ENCODE results near the gene FREM1.

FREM1 gene

DNA sequence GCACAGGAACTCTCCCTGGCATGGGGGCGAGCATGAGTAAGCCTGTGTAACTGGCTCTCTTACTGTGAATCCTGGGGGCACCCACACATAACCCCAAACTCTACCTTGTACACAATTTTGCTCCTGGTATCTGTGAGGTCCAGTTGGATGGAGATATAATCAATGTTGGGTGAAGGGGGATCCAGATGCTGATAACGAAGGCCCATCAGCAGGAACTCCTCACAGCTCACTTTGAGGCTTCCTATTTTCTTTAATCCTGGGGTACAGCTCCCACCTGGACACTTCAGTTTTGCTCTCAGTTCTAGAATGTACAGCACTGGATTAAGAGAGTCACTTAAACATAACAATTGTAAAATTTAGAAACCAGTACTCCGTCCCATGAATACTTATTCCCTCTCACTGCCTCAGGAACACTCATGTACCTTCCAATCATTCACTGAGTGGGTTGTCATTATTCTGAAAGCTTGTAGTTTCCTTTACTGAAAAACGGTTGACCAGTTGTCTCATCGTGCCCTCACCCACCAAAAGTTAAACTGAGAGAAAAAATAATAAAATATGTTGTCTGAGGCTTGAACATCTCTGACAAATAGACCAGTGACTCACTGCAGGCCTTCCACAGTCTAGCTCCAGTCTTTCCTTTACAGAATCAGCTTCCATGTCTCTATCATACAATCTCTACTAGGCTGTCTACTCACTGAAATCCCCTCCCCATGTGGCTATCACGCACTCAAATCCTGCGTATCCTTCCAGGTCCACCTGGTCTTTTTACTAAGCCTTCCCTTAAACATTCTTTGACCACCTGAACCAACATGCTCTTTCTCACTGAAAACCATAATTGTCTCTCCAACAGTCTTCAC, 52.6 kb downstream of the FREM1 start:
- H3K9ac ChIP-seq (ENCODE audit: low read length): no peak overlapping the region
- H3K4me1 ChIP-seq (ENCODE audit: control insufficient read depth, insufficient read depth, low read length): no peaks in the 10 kb centered on the region
- no peaks in the 10 kb centered on the region for H3K36me3 ChIP-seq (ENCODE audit: control insufficient read depth, insufficient read depth, low read length)
- H3K27me3 ChIP-seq (ENCODE audit: control insufficient read depth, insufficient read depth, low read length): no peaks in the 10 kb centered on the region
- H3K9me3 ChIP-seq (ENCODE audit: control insufficient read depth, low read length): no peaks in the 10 kb centered on the region
- no peak overlapping the region for H3K4me3 ChIP-seq (ENCODE audit: low read length)

DNA sequence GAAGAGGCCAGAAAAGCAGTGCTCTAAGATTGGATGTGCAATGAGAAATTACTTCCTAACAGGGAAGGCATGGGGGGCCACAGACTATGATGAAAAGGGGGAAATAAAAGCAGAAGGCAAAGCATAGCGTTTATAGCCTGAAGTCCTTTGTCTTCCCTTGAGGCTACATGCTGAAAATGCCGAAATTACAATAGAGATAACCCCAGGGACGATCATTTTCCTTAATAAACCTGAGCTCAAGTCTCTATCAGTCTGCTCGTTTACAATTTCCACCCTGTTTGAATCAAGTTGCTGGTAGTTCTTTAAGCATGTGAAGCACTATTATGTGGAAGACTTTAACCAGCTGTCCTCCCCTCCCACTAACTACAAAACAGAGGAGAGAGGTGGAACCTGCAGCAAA, 60.4 kb downstream of the FREM1 start:
- no peaks in the 10 kb centered on the region for H3K4me1 ChIP-seq (ENCODE audit: control insufficient read depth, insufficient read depth, low read length)
- H3K4me3 ChIP-seq (ENCODE audit: low read length): no peak overlapping the region
- no peaks in the 10 kb centered on the region for H3K36me3 ChIP-seq (ENCODE audit: control insufficient read depth, insufficient read depth, low read length)

GRCh38 chr9:14849296-14849695, 60.9 kb downstream of the FREM1 start:
- no peaks in the 10 kb centered on the region for H3K4me1 ChIP-seq (ENCODE audit: control insufficient read depth, insufficient read depth, low read length)
- no peak overlapping the region for H3K4me3 ChIP-seq (ENCODE audit: low read length)
- H3K9me3 ChIP-seq (ENCODE audit: control insufficient read depth, low read length): no peaks in the 10 kb centered on the region
- H3K27me3 ChIP-seq (ENCODE audit: control insufficient read depth, insufficient read depth, low read length): no peaks in the 10 kb centered on the region
- H3K36me3 ChIP-seq (ENCODE audit: control insufficient read depth, insufficient read depth, low read length): no peaks in the 10 kb centered on the region
- H3K9ac ChIP-seq (ENCODE audit: low read length): no peak overlapping the region

More for the DNA sequence above, 60.4 kb downstream of the FREM1 start:
- no peak overlapping the region for H3K9ac ChIP-seq (ENCODE audit: low read length)
- no peaks in the 10 kb centered on the region for H3K27me3 ChIP-seq (ENCODE audit: control insufficient read depth, insufficient read depth, low read length)
- no peaks in the 10 kb centered on the region for H3K9me3 ChIP-seq (ENCODE audit: control insufficient read depth, low read length)

DNA sequence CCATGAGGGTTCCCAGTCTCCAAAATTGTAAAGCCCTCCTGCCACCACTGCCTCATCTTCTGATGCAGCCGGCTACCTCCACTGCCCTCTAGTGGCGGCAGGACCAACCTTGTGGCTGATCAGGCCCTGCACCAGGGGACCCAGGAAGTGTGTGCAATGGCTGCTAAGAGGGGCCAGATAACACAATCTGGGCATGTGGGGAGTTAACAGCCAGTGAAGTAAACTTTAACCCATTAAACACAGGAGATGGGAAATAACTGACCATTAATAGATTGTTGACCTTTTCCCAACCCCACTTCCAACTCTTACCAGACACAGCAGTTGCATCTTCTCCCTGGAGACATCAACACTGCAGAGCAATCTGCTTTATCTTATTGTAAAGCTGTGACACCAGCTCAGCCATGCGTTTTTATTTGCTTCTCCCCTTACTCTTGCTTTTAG, 63.3 kb downstream of the FREM1 start:
- Histone ChIP-seq H3K27me3 (ENCODE audit: control insufficient read depth, insufficient read depth, low read length) (no peaks in the 10 kb centered on the region), H3K4me3 (ENCODE audit: low read length) (no peak overlapping the region), H3K4me1 (ENCODE audit: control insufficient read depth, insufficient read depth, low read length) (no peaks in the 10 kb centered on the region), H3K36me3 (ENCODE audit: control insufficient read depth, insufficient read depth, low read length) (no peaks in the 10 kb centered on the region), H3K9me3 (ENCODE audit: control insufficient read depth, low read length) (no peaks in the 10 kb centered on the region), H3K9ac (ENCODE audit: low read length) (no peak overlapping the region)

DNA sequence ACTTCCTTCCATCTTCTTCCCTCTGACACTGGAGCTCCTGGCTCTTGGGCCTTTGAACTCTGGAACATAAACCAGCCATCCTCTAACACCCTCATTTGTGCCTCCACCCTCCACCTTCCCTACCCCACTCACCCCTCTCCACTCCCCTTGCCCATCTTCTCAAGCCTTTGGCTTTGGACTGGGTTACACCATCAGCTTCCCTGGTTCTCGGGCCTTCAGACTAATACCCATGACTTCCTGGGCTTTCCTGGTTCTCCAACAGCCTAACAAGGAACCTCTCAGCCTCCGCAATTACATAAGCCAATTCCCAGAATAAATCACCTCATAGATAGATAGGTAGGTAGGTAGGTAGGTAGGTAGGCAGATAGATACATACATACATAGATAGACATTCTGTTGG, 67.1 kb downstream of the FREM1 start:
- H3K4me1 ChIP-seq (ENCODE audit: control insufficient read depth, insufficient read depth, low read length): no peaks in the 10 kb centered on the region
- H3K4me3 ChIP-seq (ENCODE audit: low read length): no peak overlapping the region
- H3K9ac ChIP-seq (ENCODE audit: low read length): no peak overlapping the region
- no peaks in the 10 kb centered on the region for H3K36me3 ChIP-seq (ENCODE audit: control insufficient read depth, insufficient read depth, low read length)
- no peaks in the 10 kb centered on the region for H3K9me3 ChIP-seq (ENCODE audit: control insufficient read depth, low read length)
- H3K27me3 ChIP-seq (ENCODE audit: control insufficient read depth, insufficient read depth, low read length): no peaks in the 10 kb centered on the region

DNA sequence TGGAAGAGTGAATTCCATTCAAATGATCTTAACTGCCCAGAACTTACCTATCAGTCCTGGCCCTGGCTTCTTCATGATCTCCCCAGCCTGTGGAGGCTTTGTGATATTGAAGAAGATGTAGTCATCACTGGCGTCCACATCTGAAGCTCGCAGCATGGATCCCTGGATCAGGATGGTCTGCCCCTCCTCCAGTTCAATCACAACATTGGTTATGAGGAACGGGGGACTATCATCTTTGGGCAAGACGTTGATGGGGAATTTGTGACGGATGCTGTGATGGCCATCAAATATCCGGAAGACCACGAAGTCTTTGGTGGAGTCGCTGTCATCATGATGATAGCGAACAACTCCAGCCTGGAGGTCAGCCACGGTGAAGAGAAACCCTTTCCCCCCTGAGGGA, 68.0 kb downstream of the FREM1 start:
- H3K9ac ChIP-seq (ENCODE audit: low read length): no peak overlapping the region
- H3K27me3 ChIP-seq (ENCODE audit: control insufficient read depth, insufficient read depth, low read length): no peaks in the 10 kb centered on the region
- H3K4me1 ChIP-seq (ENCODE audit: control insufficient read depth, insufficient read depth, low read length): no peaks in the 10 kb centered on the region
- no peak overlapping the region for H3K4me3 ChIP-seq (ENCODE audit: low read length)
- H3K36me3 ChIP-seq (ENCODE audit: control insufficient read depth, insufficient read depth, low read length): no peaks in the 10 kb centered on the region
- no peaks in the 10 kb centered on the region for H3K9me3 ChIP-seq (ENCODE audit: control insufficient read depth, low read length)

GRCh38 chr9:14838701-14839100, 71.5 kb downstream of the FREM1 start:
- Histone ChIP-seq H3K9me3 (ENCODE audit: control insufficient read depth, low read length) (no peaks in the 10 kb centered on the region), H3K4me1 (ENCODE audit: control insufficient read depth, insufficient read depth, low read length) (no peaks in the 10 kb centered on the region), H3K4me3 (ENCODE audit: low read length) (no peak overlapping the region), H3K27me3 (ENCODE audit: control insufficient read depth, insufficient read depth, low read length) (no peaks in the 10 kb centered on the region), H3K9ac (ENCODE audit: low read length) (no peak overlapping the region), H3K36me3 (ENCODE audit: control insufficient read depth, insufficient read depth, low read length) (no peaks in the 10 kb centered on the region)

DNA sequence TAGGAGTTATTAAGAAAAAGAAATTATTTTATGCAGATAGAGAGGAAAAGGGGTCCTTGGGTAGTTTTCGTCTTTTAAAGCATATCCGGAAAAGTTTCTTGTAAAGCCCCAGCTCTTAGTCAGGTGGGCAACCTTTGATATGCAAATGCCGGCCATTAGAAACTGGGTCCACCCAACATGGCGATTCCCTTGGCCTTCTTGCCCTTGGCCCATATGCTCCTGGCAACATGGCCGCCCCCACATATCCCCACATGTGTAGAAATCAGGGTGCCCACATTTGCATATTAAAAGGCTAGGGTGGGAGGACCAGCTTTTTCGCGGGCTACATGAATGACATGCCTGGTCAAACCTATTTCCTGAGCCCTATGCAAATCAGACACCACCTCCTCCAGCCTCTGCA, 73.3 kb downstream of the FREM1 start:
- no peaks in the 10 kb centered on the region for H3K27me3 ChIP-seq (ENCODE audit: control insufficient read depth, insufficient read depth, low read length)
- no peaks in the 10 kb centered on the region for H3K36me3 ChIP-seq (ENCODE audit: control insufficient read depth, insufficient read depth, low read length)

GRCh38 chr9:14831661-14832060, 78.6 kb downstream of the FREM1 start:
- Histone ChIP-seq H3K4me3 (ENCODE audit: low read length) (no peak overlapping the region), H3K27me3 (ENCODE audit: control insufficient read depth, insufficient read depth, low read length) (no peaks in the 10 kb centered on the region), H3K9me3 (ENCODE audit: control insufficient read depth, low read length) (no peaks in the 10 kb centered on the region), H3K4me1 (ENCODE audit: control insufficient read depth, insufficient read depth, low read length) (no peaks in the 10 kb centered on the region), H3K36me3 (ENCODE audit: control insufficient read depth, insufficient read depth, low read length) (no peaks in the 10 kb centered on the region), H3K9ac (ENCODE audit: low read length) (no peak overlapping the region)

More for the DNA sequence above, 73.3 kb downstream of the FREM1 start:
- no peak overlapping the region for H3K4me3 ChIP-seq (ENCODE audit: low read length)
- no peaks in the 10 kb centered on the region for H3K9me3 ChIP-seq (ENCODE audit: control insufficient read depth, low read length)
- no peaks in the 10 kb centered on the region for H3K4me1 ChIP-seq (ENCODE audit: control insufficient read depth, insufficient read depth, low read length)
- H3K9ac ChIP-seq (ENCODE audit: low read length): no peak overlapping the region

DNA sequence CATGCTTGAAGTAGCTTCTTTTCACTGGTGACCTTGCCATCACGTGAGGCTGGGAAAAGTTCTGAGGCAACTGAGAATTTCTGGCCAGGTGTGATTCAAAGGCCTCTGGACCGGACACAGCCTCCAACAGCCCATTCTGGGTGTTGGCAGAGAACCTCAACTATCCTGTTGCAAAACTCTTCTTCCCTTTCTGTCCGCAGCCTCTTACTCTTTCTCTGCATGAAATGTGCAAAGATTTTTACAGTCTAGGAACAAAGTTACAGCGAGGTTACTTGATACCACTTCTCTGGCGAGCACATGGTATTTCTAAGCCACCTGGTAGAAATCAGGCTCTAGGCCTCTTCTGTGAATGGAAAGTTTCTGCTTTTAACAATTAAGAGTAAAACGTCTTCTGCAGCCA, 79.2 kb downstream of the FREM1 start:
- H3K4me3 ChIP-seq (ENCODE audit: low read length): no peak overlapping the region
- no peak overlapping the region for H3K9ac ChIP-seq (ENCODE audit: low read length)
- H3K9me3 ChIP-seq (ENCODE audit: control insufficient read depth, low read length): no peaks in the 10 kb centered on the region
- H3K36me3 ChIP-seq (ENCODE audit: control insufficient read depth, insufficient read depth, low read length): no peaks in the 10 kb centered on the region
- no peaks in the 10 kb centered on the region for H3K4me1 ChIP-seq (ENCODE audit: control insufficient read depth, insufficient read depth, low read length)
- no peaks in the 10 kb centered on the region for H3K27me3 ChIP-seq (ENCODE audit: control insufficient read depth, insufficient read depth, low read length)

DNA sequence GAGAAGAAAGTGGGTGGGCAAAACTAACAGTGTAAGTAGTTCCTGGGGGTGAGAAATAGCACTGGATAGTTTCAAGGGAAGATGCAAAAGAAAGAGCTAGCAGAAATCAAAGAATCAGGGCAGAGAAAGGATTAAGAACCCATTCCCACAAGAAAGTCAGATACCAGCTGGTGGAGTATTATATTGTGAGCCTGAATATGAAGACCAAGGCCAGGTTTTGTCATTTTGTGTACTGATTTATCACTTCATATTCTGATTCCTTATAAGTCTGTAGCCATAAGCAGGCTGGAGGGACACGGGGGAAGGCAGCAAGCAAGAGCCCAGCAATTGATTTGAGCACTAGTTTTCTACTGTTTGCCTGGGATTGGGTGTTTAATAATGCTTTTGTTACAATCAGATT, 80.2 kb downstream of the FREM1 start:
- Histone ChIP-seq H3K9ac (ENCODE audit: low read length) (no peak overlapping the region), H3K27me3 (ENCODE audit: control insufficient read depth, insufficient read depth, low read length) (no peaks in the 10 kb centered on the region), H3K36me3 (ENCODE audit: control insufficient read depth, insufficient read depth, low read length) (no peaks in the 10 kb centered on the region), H3K4me1 (ENCODE audit: control insufficient read depth, insufficient read depth, low read length) (no peaks in the 10 kb centered on the region), H3K4me3 (ENCODE audit: low read length) (no peak overlapping the region), H3K9me3 (ENCODE audit: control insufficient read depth, low read length) (no peaks in the 10 kb centered on the region)

- H3K4me3 ChIP-seq (ENCODE audit: low read length): no peak overlapping the region
- H3K9me3 ChIP-seq (ENCODE audit: control insufficient read depth, low read length): no peaks in the 10 kb centered on the region
- H3K4me1 ChIP-seq (ENCODE audit: control insufficient read depth, insufficient read depth, low read length): no peaks in the 10 kb centered on the region
- H3K36me3 ChIP-seq (ENCODE audit: control insufficient read depth, insufficient read depth, low read length): no peaks in the 10 kb centered on the region
- H3K9ac ChIP-seq (ENCODE audit: low read length): no peak overlapping the region
- H3K27me3 ChIP-seq (ENCODE audit: control insufficient read depth, insufficient read depth, low read length): no peaks in the 10 kb centered on the region
Observed at GRCh38 chr9:14829204-14829603, 81.0 kb downstream of the FREM1 start.
